AG04450 (cell line): Measurements from ENCODE around the gene TNFRSF21. TPM values are rescaled to one million over a fixed set of nuclear protein-coding genes. Genes with fewer than 3 reads are reported as not detected.
A peak's percentile ranks its signal among the peaks of the same experiment; 100 is the strongest.
"Not testable (repeated sequence)": the region's sequence is repeated elsewhere in the genome, so short reads cannot be mapped to it uniquely, and the experiment has no call there.

Experiments
- CTCF ChIA-PET: fragments of 300-600, 350-600 bp; formaldehyde crosslinking; extraction: SDS; loops from one replicate; lab custom pipeline; 2022; ENCODE audit warnings: antibody characterized with exemption, inconsistent platforms; lab: Charles Lee
- POLR2A ChIA-PET: fragments of 350-600 bp; formaldehyde crosslinking; extraction: SDS; loops from one replicate; lab custom pipeline; 2021; ENCODE audit warnings: antibody characterized with exemption, inconsistent platforms; lab: Yijun Ruan, JAX
- DNase-seq: peaks from one replicate; pipeline ENCODE4 v3.0.0-alpha.2; 2011; ENCODE audit warnings: low read depth, low spot score
- H3K27ac ChIP-seq: one replicate; pipeline ENCODE4 v1.5.1; 2012; ENCODE audit warnings: low read depth, low read length, control low read depth
- H3K27me3 ChIP-seq: one replicate; pipeline ENCODE4 v1.6.0; 2012; ENCODE audit warnings: low read length; ENCODE audit not compliant: control insufficient read depth, insufficient read depth
- H3K4me3 ChIP-seq: 2 replicates; pipeline ENCODE4 v1.5.1; 2011; ENCODE audit warnings: mild to moderate bottlenecking, low read depth, low read length, control low read depth
- H3K9me3 ChIP-seq: 2 replicates; pipeline ENCODE4 v1.5.1; 2012; ENCODE audit warnings: low read length; ENCODE audit not compliant: control insufficient read depth, insufficient read depth
- polyA plus RNA-seq: library from polyadenylated mRNA; depleted of rRNA; stranded (reverse); fragments of >200 nt; gene quantifications from 2 replicates; pipeline ENCODE4 v1.2.3, GENCODE V29; 2011
- TF ChIP-seq, protein P1 (sequence below): IDR thresholded peaks from 2 replicates; pipeline ENCODE4 v1.5.1; 2011; ENCODE audit warnings: low read depth, low read length, control low read depth, inconsistent platforms

The TNFRSF21 gene
- polyA plus RNA-seq, 1 experiment: 21.7 TPM

- no peak overlapping the region for H3K27ac ChIP-seq
- TF ChIP-seq, protein P1, sequence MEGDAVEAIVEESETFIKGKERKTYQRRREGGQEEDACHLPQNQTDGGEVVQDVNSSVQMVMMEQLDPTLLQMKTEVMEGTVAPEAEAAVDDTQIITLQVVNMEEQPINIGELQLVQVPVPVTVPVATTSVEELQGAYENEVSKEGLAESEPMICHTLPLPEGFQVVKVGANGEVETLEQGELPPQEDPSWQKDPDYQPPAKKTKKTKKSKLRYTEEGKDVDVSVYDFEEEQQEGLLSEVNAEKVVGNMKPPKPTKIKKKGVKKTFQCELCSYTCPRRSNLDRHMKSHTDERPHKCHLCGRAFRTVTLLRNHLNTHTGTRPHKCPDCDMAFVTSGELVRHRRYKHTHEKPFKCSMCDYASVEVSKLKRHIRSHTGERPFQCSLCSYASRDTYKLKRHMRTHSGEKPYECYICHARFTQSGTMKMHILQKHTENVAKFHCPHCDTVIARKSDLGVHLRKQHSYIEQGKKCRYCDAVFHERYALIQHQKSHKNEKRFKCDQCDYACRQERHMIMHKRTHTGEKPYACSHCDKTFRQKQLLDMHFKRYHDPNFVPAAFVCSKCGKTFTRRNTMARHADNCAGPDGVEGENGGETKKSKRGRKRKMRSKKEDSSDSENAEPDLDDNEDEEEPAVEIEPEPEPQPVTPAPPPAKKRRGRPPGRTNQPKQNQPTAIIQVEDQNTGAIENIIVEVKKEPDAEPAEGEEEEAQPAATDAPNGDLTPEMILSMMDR: no peak
- no peak overlapping the region for H3K4me3 ChIP-seq
- ChIA-PET CTCF (interaction anchor here (0.8 kb wide), 1 partner anchor 186 kb away, joined by 3 read pairs; no protein-coding TSS in a partner anchor), POLR2A (interaction anchor here (0.6 kb wide), 1 partner anchor 1891 kb away, joined by 3 read pairs; no protein-coding TSS in a partner anchor)
- no peaks in the 10 kb centered on the region for H3K27me3 ChIP-seq
- H3K9me3 ChIP-seq: no peaks in the 10 kb centered on the region
- no peak for DNase-seq
Observed at GRCh38 chr6:47283993-47284392, 25.7 kb downstream of the TNFRSF21 start.

DNA sequence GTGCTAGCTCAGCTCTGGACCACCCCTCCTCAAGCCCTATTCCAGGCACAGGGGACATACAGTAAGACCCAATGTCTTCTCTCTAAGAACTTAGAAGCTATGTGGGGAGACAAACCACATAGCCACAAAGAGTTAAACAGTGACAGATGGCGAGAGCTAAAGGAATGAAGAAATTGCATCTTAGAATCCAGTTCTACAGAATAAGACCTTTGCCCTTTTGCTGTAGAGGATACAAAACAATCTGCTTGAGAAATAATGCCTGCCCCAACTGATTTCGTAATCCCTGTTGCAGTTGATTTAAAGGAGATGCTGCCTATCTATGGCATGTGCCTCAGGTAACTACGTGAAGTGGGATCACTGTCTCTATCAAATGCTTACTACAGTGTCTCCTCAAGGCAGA is 31.2 kb downstream of the TNFRSF21 start:
- Histone ChIP-seq H3K4me3 (no peak overlapping the region), H3K27me3 (no peaks in the 10 kb centered on the region), H3K27ac (no peak overlapping the region), H3K9me3 (no peaks in the 10 kb centered on the region)
- TF ChIP-seq, protein P1: no peak
- ChIA-PET POLR2A (interaction anchor here (0.6 kb wide), 1 partner anchor 10 kb away, joined by 3 read pairs; no protein-coding TSS in a partner anchor), CTCF (interaction anchor here (1.2 to 2.0 kb wide), 4 partner anchors 26 to 181 kb away, joined by 4 to 6 read pairs (median 5); no protein-coding TSS in a partner anchor)
- peak; percentile 34 for DNase-seq

GRCh38 chr6:47277702-47278101 is 32.0 kb downstream of the TNFRSF21 start:
- TF ChIP-seq, protein P1: no peak
- ChIA-PET POLR2A (no interaction called here), CTCF (interaction anchor here (0.6 to 2.0 kb wide), 4 partner anchors 27 to 180 kb away, joined by 3 to 6 read pairs (median 4); no protein-coding TSS in a partner anchor)
- no peak overlapping the region for H3K27ac ChIP-seq
- H3K9me3 ChIP-seq: no peaks in the 10 kb centered on the region
- no peak for DNase-seq
- H3K4me3 ChIP-seq: no peak overlapping the region
- H3K27me3 ChIP-seq: no peaks in the 10 kb centered on the region

DNA sequence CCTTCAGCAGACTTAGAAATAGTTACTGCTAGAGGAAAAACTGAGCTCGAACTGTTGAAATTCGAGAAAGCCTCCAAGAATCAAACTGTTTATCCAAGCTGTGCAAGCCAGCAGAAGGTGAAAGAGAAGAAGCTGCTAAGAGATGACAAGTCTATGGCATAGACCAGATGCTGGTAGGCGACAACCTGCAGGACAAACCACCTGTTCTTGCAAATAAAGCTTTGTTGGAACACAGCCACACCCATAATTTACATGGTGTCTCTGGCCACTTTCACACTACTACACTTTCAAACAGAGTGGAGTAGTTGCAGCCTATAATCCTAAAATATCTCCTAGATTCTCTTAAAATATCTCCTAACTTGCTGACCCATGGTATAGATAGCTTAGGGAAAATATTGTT is 33.3 kb downstream of the TNFRSF21 start:
- ChIA-PET CTCF (interaction anchor here (0.6 kb wide), 1 partner anchor 40 kb away, joined by 3 read pairs; no protein-coding TSS in a partner anchor), POLR2A (interaction anchor here (0.6 kb wide), 1 partner anchor 1741 kb away, joined by 5 read pairs; no protein-coding TSS in a partner anchor)
- H3K4me3 ChIP-seq: no peak overlapping the region
- H3K27ac ChIP-seq: no peak overlapping the region
- H3K9me3 ChIP-seq: no peaks in the 10 kb centered on the region
- H3K27me3 ChIP-seq: no peaks in the 10 kb centered on the region
- DNase-seq: peak; percentile 8
- TF ChIP-seq, protein P1: no peak

GRCh38 chr6:47275640-47276039 is 34.1 kb downstream of the TNFRSF21 start:
- no peak overlapping the region for H3K4me3 ChIP-seq
- TF ChIP-seq, protein P1: no peak
- H3K27me3 ChIP-seq: no peaks in the 10 kb centered on the region
- no peaks in the 10 kb centered on the region for H3K9me3 ChIP-seq
- no peak for DNase-seq
- no peak overlapping the region for H3K27ac ChIP-seq
- CTCF ChIA-PET: interaction anchor here (0.6 kb wide), 2 partner anchors 40 to 212 kb away, joined by 3 to 7 read pairs; no protein-coding TSS in a partner anchor
- POLR2A ChIA-PET: no interaction called here

GRCh38 chr6:47275132-47275531 is 34.6 kb downstream of the TNFRSF21 start:
- CTCF ChIA-PET: interaction anchor here (0.6 kb wide), 1 partner anchor 213 kb away, joined by 7 read pairs; no protein-coding TSS in a partner anchor
- H3K27ac ChIP-seq, H3K9me3 ChIP-seq, H3K4me3 ChIP-seq, DNase-seq, H3K27me3 ChIP-seq, POLR2A ChIA-PET: not testable (repeated sequence)
